ENCODE results near the gene TNFRSF11A. TPM values are rescaled to one million over a fixed set of nuclear protein-coding genes. Genes with fewer than 3 reads are reported as not detected.

TNFRSF11A gene
- total RNA-seq, 3 donors from 2014 or later: 23.3 to 87.3 (median 59.3) TPM

DNA sequence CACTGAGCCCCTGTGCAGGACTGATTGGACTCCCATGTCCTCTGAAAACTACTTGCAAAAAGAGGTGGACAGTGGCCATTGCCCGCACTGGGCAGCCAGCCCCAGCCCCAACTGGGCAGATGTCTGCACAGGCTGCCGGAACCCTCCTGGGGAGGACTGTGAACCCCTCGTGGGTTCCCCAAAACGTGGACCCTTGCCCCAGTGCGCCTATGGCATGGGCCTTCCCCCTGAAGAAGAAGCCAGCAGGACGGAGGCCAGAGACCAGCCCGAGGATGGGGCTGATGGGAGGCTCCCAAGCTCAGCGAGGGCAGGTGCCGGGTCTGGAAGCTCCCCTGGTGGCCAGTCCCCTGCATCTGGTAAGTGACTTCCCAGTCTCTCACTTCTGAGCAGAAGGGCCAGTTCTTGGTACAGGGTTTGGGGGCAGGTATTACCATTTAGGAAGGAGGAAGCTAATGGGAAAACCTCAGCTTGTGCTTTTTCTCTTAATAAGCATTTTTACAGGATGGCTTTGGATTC, 44.1 kb downstream of the TNFRSF11A start:
- TF ChIP-seq, protein P1, sequence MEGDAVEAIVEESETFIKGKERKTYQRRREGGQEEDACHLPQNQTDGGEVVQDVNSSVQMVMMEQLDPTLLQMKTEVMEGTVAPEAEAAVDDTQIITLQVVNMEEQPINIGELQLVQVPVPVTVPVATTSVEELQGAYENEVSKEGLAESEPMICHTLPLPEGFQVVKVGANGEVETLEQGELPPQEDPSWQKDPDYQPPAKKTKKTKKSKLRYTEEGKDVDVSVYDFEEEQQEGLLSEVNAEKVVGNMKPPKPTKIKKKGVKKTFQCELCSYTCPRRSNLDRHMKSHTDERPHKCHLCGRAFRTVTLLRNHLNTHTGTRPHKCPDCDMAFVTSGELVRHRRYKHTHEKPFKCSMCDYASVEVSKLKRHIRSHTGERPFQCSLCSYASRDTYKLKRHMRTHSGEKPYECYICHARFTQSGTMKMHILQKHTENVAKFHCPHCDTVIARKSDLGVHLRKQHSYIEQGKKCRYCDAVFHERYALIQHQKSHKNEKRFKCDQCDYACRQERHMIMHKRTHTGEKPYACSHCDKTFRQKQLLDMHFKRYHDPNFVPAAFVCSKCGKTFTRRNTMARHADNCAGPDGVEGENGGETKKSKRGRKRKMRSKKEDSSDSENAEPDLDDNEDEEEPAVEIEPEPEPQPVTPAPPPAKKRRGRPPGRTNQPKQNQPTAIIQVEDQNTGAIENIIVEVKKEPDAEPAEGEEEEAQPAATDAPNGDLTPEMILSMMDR (IDR thresholded peaks at IDR 0.05): no peak
- intact Hi-C loops (cut with DNase I, micrococcal nuclease): no loop called here
- Histone ChIP-seq H3K4me3 (no peak overlapping the region), H3K4me1 (ENCODE audit: low read depth) (no peaks in the 10 kb centered on the region), H3K9me3 (no peaks in the 10 kb centered on the region), H3K36me3 (ENCODE audit: low read depth) (peaks cover 6% of the 10 kb centered on the region)
- ATAC-seq (no peak), DNase-seq (no peak)

DNA sequence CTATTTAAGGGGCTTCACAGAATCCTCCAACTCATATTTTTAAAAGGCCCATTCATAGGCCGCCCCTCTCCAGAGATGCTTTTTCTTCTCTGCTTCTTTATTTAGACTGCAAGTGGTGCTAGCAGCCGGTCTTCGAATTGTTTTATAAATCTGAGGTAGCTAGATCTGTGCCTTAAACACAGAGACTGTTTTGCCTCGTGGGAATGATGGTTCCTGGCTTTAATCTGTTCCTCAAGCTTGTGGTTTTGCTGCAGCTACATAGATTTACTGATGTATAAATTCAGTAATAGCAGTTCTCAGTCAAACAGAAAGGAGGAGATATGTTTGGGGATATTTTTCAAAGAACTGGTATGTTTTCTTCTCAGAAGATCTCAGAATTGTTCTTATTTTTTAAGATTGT, 45.3 kb downstream of the TNFRSF11A start:
- Histone ChIP-seq H3K9me3 (no peaks in the 10 kb centered on the region), H3K4me3 (no peak overlapping the region), H3K4me1 (ENCODE audit: low read depth) (no peaks in the 10 kb centered on the region), H3K36me3 (ENCODE audit: low read depth) (peaks cover 6% of the 10 kb centered on the region)
- ATAC-seq (no peak), DNase-seq (no peak)
- TF ChIP-seq, protein P1 (IDR thresholded peaks at IDR 0.05): no peak
- intact Hi-C loops (cut with DNase I, micrococcal nuclease): no loop called here

DNA sequence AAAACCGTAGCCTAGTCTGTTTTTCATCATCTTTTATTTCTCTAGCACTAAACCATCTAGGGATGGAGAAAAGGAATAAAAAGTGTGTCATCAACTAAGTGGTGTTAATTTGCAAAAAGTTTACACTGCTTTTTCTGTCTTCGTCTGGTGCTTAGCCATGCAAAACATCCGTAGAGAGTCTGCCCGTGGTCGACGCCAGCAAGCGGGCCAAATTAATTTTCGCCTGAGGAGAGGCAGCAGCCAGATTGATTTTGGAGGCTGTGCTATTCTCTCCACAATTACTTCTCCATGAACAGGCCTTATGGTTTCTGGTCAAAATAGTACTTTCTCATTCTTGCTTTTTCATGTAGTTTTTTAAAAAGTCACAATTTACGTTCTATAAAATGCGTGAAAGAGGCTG, 46.3 kb downstream of the TNFRSF11A start:
- no peaks in the 10 kb centered on the region for H3K4me1 ChIP-seq (ENCODE audit: low read depth)
- no peaks in the 10 kb centered on the region for H3K9me3 ChIP-seq
- DNase-seq (no peak), ATAC-seq (no peak)
- H3K4me3 ChIP-seq: no peak overlapping the region
- intact Hi-C loops (cut with DNase I, micrococcal nuclease): no loop called here
- peaks cover 6% of the 10 kb centered on the region for H3K36me3 ChIP-seq (ENCODE audit: low read depth)
- TF ChIP-seq, protein P1 (IDR thresholded peaks at IDR 0.05): no peak

DNA sequence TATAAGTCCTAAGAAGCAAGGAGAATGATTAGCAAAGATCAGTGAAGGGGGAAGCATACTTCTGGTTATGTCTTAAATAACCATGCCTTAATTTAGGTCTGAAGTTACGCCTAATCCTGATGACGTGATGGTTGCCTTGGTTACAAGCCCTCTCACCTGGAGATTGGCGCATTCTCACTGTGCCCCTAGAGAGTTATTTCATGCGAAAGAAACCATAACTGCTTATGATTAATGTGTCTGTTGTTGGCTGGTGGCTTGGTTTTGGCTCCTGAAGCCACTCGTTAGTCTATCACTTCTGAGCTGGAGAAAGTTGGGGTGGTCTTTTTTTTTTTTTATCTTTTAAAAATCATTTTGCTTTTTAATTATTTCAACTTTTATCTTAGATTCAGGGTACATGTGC, 47.0 kb downstream of the TNFRSF11A start:
- ATAC-seq (no peak), DNase-seq (no peak)
- H3K9me3 ChIP-seq: no peaks in the 10 kb centered on the region
- TF ChIP-seq, protein P1 (IDR thresholded peaks at IDR 0.05): no peak
- peaks cover 6% of the 10 kb centered on the region for H3K36me3 ChIP-seq (ENCODE audit: low read depth)
- H3K4me1 ChIP-seq (ENCODE audit: low read depth): no peaks in the 10 kb centered on the region
- intact Hi-C loops (cut with DNase I, micrococcal nuclease): no loop called here
- H3K4me3 ChIP-seq: no peak overlapping the region

DNA sequence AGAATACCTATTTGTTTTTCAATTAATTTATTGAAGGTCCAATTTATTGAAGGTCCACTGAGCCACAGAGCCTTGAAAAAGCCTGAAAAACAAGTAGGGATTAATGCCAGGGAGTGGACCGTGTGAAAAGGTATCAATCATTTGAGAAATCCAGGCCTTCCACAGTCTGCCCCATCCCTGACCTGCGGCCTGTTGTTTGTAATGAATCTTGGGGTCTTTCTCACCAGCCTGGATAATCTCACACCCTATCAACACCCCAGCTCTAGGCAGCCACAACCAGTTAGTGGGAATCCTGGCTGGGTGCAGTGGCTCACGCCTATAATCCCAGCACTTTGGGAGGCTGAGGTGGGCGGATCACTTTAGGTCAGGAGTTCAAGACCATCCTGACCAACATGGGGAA, 47.8 kb downstream of the TNFRSF11A start:
- TF ChIP-seq, protein P1 (IDR thresholded peaks at IDR 0.05): no peak
- Histone ChIP-seq H3K9me3 (no peaks in the 10 kb centered on the region), H3K4me3 (no peak overlapping the region), H3K36me3 (ENCODE audit: low read depth) (peaks cover 6% of the 10 kb centered on the region), H3K4me1 (ENCODE audit: low read depth) (no peaks in the 10 kb centered on the region)
- intact Hi-C loops (cut with DNase I, micrococcal nuclease): no loop called here
- no peak for ATAC-seq
- no peak for DNase-seq

DNA sequence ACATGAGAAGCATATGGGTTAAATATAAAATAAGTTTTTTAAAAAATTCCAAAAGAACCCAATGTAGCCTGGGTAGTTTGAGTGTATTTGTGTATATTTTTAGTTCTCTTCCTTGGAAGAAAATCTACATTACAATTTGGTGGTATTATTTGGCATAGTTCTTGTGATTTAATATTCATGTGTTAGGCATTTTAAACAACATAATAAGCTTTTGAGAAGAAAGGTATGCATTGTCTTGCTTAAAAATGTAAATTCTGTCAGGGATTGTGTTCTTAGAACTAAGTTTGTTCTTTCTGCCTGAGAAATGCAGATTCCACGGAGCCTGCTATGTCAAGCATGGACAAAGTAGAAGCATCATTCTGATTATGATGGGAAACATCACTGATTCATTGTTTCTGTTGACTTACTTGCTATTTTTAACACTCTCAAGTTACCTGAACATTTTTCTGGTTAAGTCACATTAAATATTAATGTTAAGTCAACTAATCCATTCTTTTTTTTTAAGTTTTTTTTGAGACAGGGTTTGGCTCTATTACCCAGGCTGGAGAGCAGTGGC, 49.4 kb downstream of the TNFRSF11A start:
- no peak overlapping the region for H3K4me3 ChIP-seq
- H3K4me1 ChIP-seq (ENCODE audit: low read depth): no peaks in the 10 kb centered on the region
- intact Hi-C loops (cut with DNase I, micrococcal nuclease): no loop called here
- DNase-seq (no peak), ATAC-seq (no peak)
- TF ChIP-seq, protein P1 (IDR thresholded peaks at IDR 0.05): no peak
- no peaks in the 10 kb centered on the region for H3K36me3 ChIP-seq (ENCODE audit: low read depth)
- no peaks in the 10 kb centered on the region for H3K9me3 ChIP-seq

Measured in mucosa of descending colon (tissue), 3 donors.